Fibroblast of pulmonary artery (primary cell): Measurements from ENCODE around the gene MTARC2.
A peak's percentile ranks its signal among the peaks of the same experiment; 100 is the strongest.

ENCODE experiments used
- DNase-seq: peaks from one replicate; pipeline ENCODE4 v3.0.0-alpha.2; 2010; ENCODE audit warnings: low read depth
- H3K4me3 ChIP-seq: replicated peaks from 2 replicates; pipeline ENCODE4 v1.5.1; 2011; ENCODE audit warnings: low read depth, mild to moderate bottlenecking, control low read depth, low read length, moderate library complexity
- TF ChIP-seq, protein P1 (sequence below): IDR thresholded peaks from 2 replicates; pipeline ENCODE4 v1.5.1; 2011; ENCODE audit warnings: mild to moderate bottlenecking, control low read depth, low read length, inconsistent platforms; ENCODE audit errors: missing control alignments

Gene MTARC2

DNA sequence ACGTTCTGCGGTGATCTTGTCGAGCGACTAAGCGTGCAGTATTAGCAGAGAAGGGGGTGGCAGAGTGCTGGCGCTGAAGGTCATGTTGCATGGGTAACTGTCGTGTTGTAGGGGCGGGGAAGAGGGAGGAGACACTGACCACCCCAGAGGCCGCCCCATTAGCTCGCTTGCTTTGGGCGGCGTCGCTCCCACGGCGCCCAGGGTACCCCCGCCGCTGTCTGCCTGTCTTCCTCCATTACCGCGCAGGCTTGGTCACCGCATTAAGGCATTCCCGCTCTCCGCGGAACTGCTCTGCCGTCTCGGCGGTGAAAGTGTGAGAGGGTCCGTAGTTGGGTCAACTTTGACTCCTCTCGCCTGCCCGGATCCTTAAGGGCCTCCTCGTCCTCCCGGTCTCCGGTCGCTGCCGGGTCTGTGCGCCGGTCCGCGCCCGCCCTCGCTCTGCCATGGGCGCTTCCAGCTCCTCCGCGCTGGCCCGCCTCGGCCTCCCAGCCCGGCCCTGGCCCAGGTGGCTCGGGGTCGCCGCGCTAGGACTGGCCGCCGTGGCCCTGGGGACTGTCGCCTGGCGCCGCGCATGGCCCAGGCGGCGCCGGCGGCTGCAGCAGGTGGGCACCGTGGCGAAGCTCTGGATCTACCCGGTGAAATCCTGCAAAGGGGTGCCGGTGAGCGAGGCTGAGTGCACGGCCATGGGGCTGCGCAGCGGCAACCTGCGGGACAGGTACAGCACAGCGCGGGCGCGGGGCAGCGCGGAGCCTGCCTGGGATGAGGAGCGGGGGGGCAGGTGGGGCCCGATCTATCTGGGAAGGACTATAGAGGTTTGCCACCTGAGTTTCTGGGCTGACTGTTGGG, at the start of gene MTARC2:
Gene MTARC2 (plus strand): TSS at position 234 of the 846 bp plus-strand sequence. CDS start 210 bp downstream, at position 444.
- peak within 1 kb of the TSS; percentile 76 for H3K4me3 ChIP-seq
- TF ChIP-seq, protein P1, sequence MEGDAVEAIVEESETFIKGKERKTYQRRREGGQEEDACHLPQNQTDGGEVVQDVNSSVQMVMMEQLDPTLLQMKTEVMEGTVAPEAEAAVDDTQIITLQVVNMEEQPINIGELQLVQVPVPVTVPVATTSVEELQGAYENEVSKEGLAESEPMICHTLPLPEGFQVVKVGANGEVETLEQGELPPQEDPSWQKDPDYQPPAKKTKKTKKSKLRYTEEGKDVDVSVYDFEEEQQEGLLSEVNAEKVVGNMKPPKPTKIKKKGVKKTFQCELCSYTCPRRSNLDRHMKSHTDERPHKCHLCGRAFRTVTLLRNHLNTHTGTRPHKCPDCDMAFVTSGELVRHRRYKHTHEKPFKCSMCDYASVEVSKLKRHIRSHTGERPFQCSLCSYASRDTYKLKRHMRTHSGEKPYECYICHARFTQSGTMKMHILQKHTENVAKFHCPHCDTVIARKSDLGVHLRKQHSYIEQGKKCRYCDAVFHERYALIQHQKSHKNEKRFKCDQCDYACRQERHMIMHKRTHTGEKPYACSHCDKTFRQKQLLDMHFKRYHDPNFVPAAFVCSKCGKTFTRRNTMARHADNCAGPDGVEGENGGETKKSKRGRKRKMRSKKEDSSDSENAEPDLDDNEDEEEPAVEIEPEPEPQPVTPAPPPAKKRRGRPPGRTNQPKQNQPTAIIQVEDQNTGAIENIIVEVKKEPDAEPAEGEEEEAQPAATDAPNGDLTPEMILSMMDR: no peak
- peak; percentile 71 for DNase-seq

DNA sequence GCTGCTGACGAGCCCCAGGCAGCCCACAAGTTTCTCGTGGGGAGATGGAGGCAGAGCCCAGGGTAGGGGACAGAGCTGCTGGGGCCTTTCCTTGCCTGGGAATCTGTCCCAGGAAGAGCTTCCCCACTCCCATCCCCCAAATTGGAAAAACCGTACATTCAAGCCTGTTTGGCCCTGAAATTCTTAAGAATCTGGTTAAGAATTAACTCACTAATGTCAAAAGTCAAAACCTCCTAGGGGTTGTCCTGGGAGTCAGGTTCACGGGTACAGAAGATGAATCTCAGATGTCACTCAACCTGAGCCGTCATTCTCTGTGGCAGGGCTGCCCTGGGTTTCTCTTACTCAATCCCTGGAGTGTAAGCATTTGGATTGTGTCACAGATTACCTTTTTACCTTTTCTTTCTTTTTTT, 49.5 kb upstream of the MTARC2 start:
- TF ChIP-seq, protein P1: no peak
- no peak for DNase-seq
- H3K4me3 ChIP-seq: no peak overlapping the region

DNA sequence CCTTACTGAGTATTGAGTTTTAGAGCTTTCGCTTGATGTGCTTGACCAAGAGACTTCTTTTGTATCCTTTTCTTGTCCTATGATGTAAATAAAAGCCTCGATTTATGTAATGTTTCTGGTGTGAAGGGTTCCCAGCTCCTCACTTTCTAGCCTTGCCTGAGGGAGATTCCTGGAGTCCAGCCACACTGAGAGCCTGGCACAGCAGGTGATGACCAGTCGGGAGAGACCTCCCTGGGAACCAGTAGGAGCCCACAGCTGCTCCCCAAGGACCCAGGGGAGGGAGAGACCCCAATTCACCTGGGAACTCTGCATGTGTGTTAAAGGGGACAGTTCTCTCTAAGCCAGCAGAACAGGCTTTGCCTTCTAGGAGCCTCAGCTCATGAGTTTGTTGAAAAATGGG, 49.1 kb upstream of the MTARC2 start:
- H3K4me3 ChIP-seq: no peak overlapping the region
- no peak for DNase-seq

DNA sequence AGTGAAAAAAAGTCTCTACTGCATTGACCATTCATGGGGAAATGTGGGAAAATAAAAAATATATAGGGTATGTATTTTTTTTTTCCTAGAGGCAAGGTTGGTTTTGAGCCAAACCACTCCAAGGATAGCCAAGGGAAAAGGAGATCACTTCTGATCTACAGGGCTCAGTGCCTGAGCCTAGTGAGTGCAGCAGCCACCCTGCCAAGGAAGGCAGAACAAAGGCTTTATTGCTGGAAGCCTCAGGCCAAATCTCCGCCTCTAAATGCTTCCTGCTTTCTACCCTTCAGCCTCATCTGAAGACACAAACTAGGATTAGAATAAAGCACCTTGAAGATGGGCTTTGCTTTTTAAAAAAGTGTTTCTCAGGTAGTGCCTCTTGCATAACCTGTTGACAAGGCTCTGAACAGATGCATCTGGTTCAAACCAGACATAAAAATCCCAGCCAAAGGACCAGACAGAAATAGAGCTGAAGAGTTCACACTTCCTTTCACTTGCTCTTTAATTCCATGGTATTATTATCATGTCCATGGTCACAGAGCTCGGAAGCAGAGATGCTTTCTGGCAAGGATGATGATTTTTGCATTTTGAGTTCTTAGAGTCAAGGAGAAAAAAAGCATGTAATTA, 47.5 kb upstream of the MTARC2 start:
- no peak overlapping the region for H3K4me3 ChIP-seq
- peak; percentile 28 for DNase-seq
- TF ChIP-seq, protein P1: no peak

More for the DNA sequence above, 49.1 kb upstream of the MTARC2 start:
- TF ChIP-seq, protein P1: no peak

DNA sequence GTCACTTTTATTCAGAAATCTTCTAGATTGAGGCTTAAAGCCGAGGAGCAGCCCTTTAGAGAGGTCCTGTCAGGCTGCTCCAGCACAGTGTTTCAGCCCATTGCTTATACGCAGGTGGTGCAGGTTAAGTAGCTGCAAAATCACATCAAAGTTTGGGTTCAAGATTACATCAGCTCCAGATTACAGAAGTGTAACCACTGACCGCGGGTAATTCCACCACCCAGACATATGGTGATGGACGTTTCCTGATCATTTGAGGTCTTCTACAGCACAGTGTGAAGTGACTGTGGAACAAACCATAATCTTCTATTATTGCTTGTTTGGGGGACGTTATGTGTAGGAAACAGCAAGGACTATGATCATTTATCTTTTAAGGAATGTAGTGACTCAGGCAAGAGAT, 46.1 kb upstream of the MTARC2 start:
- DNase-seq: no peak
- TF ChIP-seq, protein P1: no peak

DNA sequence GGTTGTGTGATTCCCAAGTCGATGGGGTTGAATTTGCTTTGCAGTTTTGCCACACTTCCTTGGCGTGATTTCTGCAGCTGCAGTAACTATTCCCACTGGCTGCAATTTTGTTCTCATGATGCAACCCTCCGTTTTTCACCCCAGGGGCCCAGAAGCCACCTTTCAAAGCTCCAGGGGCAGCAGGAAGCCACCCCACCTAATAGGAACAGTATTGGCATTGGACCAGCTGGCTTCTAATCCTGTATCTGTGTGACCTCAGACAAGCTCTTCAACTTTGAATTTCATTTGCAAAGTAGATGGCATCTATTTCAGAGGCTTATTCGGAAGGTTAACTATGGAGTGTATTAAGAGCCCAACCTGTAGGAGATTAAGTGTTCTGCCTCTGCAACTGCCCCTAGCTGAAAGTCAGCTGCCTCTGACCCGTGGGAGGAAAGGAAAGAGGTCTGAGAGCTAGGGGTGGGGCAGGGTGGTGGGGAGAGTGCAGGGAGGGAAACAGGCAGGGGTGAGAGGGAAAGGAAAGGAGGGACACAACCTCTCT, 45.3 kb upstream of the MTARC2 start:
- no peak for DNase-seq
- no peak overlapping the region for H3K4me3 ChIP-seq
- TF ChIP-seq, protein P1: no peak

More for the DNA sequence above, 46.1 kb upstream of the MTARC2 start:
- no peak overlapping the region for H3K4me3 ChIP-seq
